SK-N-MC (cell line): ENCODE measurements around the gene CLEC16A.

Experiments
- EZH2 ChIP-seq: fragments of 200-600 bp; sonication (generic); IDR thresholded peaks from one replicate; pipeline ENCODE4 v1.6.1; 2017; ENCODE audit warnings: antibody characterized with exemption
- FOXP2 ChIP-seq: optimal IDR thresholded peaks from 2 replicates; pipeline ENCODE3; 2011; ENCODE audit warnings: mild to moderate bottlenecking, moderate library complexity; ENCODE audit not compliant: insufficient read depth; ENCODE audit errors: extremely low read length, control extremely low read depth
- POLR2AphosphoS5 ChIP-seq: IDR thresholded peaks from 2 replicates; pipeline ENCODE4 v1.6.1; 2012; ENCODE audit warnings: mild to moderate bottlenecking, low read depth, low read length, borderline replicate concordance

DNA sequence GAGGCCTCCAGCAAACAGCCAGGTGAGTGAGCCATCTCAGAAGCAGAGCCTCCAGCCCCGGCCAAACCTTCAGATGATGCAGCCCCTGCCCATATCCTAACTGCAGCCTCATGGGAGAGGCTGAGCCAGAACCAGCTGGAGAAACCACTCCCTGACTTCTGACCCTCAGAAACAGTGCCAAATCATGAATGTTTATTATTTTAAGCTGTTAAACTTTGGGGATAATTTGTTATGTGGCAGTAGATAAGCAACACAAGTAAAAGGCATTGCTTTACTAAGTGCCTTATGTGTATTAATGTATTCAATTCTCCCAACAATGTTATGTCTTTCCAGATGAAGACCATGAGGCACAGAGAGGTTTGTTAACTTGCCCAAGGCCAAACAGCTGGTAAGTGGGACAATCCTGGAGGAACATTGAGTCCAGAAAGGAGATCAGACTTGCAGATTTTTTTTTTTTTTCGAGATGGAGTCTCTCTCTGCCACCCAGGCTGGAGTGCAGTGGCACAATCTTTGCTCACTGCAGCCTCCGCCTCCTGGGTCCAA lies 252.0 kb downstream of the CLEC16A start:
- TF ChIP-seq EZH2 = no peak
- no peak for TF ChIP-seq POLR2AphosphoS5
- TF ChIP-seq FOXP2 = no peak
